ENCODE data around the gene KRT2. TPM values are rescaled to one million over a fixed set of nuclear protein-coding genes. Genes with fewer than 3 reads are reported as not detected.

KRT2 gene
- total RNA-seq, 2 experiments from 2014 or later = 0.10 TPM

DNA sequence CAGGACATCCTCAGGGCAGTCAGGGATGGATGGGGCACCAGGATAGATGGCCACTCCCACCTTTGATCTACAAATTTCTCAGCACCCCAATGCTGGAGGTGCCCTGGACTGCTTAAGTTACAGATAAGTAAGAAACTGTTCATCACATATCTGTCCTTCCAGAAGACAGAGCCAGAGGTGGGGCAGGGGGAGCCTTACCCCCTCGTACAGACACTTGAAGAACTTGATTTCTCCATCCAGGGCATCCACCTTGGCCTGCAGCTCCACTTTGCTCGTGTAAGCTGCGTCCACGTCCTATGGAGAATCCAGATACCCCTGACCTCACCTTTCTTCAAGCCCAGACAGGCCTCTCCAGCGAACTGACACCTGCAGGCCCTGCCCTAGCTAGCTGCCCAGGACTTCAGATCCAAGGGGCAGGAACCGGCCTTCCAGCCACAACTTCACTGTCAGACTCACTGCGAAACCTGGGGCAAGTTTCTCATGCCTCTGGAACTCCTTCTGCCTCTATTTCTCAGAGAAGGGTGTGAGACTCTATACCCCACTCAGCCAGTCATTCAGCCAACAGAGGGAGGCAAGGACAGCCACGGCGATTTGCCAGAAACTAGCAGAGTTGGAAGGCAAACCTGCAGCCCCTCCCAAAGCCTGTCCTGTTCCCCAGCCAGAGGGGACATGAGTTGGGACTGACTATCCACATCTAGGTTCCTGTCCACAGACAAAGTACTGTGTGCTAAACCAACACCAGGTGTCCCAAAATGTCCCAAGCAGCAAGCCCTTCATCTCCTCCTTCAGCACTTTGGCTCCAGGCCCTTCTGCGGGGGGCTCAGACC lies 37.4 kb downstream of the KRT2 start:
- Mint-ChIP-seq H3K4me1 (peaks cover 73% of the 10 kb centered on the region), H3K27ac (peak overlapping the region; percentile 67), H3K27me3 (no peaks in the 10 kb centered on the region), H3K4me3 (no peak overlapping the region), H3K9me3 (no peaks in the 10 kb centered on the region), H3K36me3 (ENCODE audit: low read depth) (peaks cover 27% of the 10 kb centered on the region)
- peak; percentile 5 for DNase-seq
- POLR2A ChIA-PET = no interaction called here
- CTCF ChIA-PET = no interaction called here

DNA sequence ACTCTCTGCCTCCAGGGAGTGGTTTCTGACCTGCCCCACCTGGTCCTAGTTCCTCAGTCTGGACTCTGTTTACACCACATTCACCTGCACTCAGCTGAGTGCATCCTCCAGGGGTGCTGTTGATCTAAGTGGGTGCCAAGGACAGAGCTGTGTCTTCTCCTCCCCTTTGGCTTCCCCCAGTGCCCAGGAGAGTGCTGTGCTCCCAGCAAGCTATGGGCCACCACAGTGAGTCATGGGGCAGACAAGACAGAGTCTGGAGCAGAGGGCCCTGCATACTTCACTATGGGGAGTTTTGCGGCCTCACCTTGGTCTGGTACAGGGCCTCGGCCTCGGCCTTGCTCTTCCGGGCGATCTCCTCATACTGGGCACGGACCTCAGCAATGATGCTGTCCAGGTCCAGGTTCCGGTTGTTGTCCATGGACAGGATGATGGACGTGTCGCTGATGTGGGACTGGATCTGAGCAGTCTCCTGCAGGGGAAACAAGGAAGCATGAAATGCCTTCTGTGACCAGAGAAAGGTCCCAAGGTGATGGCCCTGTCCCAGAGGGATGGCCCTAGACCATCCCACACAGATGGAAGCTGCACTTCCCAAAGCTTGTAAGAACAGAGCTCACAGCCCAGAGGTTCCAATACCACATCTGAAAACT lies 38.5 kb downstream of the KRT2 start:
- CTCF ChIA-PET = no interaction called here
- H3K4me3 Mint-ChIP-seq = no peak overlapping the region
- H3K9me3 Mint-ChIP-seq = no peaks in the 10 kb centered on the region
- peaks cover 83% of the 10 kb centered on the region for H3K4me1 Mint-ChIP-seq
- no peaks in the 10 kb centered on the region for H3K27me3 Mint-ChIP-seq
- POLR2A ChIA-PET = no interaction called here
- peak; percentile 4 for DNase-seq
- H3K36me3 Mint-ChIP-seq (ENCODE audit: low read depth) = peaks cover 27% of the 10 kb centered on the region
- H3K27ac Mint-ChIP-seq = peak overlapping the region; percentile 39

- POLR2A ChIA-PET = no interaction called here
- H3K4me3 Mint-ChIP-seq = no peak overlapping the region
- DNase-seq = peak; percentile 2
- H3K27me3 Mint-ChIP-seq = no peaks in the 10 kb centered on the region
- H3K9me3 Mint-ChIP-seq = no peaks in the 10 kb centered on the region
- peaks cover 89% of the 10 kb centered on the region for H3K4me1 Mint-ChIP-seq
- H3K27ac Mint-ChIP-seq = peak overlapping the region; percentile 80
- CTCF ChIA-PET = no interaction called here
- peaks cover 31% of the 10 kb centered on the region for H3K36me3 Mint-ChIP-seq (ENCODE audit: low read depth)
Observed at GRCh38 chr12:52612431-52613383, 39.3 kb downstream of the KRT2 start.

DNA sequence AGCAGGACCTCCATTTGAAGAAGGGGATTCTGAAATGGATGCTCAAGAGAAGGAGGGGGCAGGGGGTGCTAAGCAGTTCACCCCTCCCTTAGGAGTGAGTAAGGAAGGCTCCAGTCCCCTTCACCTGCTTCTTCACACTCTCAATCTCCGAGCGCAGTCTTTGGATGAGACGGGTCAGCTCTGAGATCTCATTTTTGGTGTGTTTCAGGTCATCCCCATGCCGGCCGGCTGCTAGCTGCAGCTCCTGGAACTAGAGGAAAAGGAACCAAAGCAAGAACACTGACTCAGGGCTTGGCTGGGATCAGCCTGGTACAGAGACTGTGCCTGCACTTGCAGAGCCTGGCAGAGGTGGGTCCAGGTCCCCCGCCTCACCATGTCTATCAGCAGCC lies 40.9 kb downstream of the KRT2 start:
- H3K4me3 Mint-ChIP-seq = peak overlapping the region; percentile 61
- peaks cover 36% of the 10 kb centered on the region for H3K36me3 Mint-ChIP-seq (ENCODE audit: low read depth)
- no peaks in the 10 kb centered on the region for H3K9me3 Mint-ChIP-seq
- no peaks in the 10 kb centered on the region for H3K27me3 Mint-ChIP-seq
- ChIA-PET POLR2A (no interaction called here), CTCF (interaction anchor here (0.8 to 1.7 kb wide), 4 partner anchors 22 to 389 kb away, joined by 3 to 4 read pairs (median 4); no protein-coding TSS in a partner anchor)
- peak overlapping the region; percentile 93 for H3K27ac Mint-ChIP-seq
- DNase-seq = no peak
- H3K4me1 Mint-ChIP-seq = peaks cover 87% of the 10 kb centered on the region

GRCh38 chr12:52608826-52609630 lies 43.0 kb downstream of the KRT2 start:
- H3K4me1 Mint-ChIP-seq = peaks cover 86% of the 10 kb centered on the region
- ChIA-PET CTCF (interaction anchor here (0.9 to 1.7 kb wide), 3 partner anchors 9 to 262 kb away, joined by 3 read pairs; no protein-coding TSS in a partner anchor), POLR2A (no interaction called here)
- H3K27ac Mint-ChIP-seq = peak overlapping the region; percentile 93
- H3K4me3 Mint-ChIP-seq = no peak overlapping the region
- no peaks in the 10 kb centered on the region for H3K27me3 Mint-ChIP-seq
- no peak for DNase-seq
- peaks cover 32% of the 10 kb centered on the region for H3K36me3 Mint-ChIP-seq (ENCODE audit: low read depth)
- H3K9me3 Mint-ChIP-seq = peaks cover 5% of the 10 kb centered on the region

GRCh38 chr12:52608161-52608560 lies 43.9 kb downstream of the KRT2 start:
- ChIA-PET POLR2A (no interaction called here), CTCF (interaction anchor here (0.9 to 1.2 kb wide), 2 partner anchors 10 to 263 kb away, joined by 3 read pairs; no protein-coding TSS in a partner anchor)
- Mint-ChIP-seq H3K4me1 (peaks cover 86% of the 10 kb centered on the region), H3K36me3 (ENCODE audit: low read depth) (peaks cover 27% of the 10 kb centered on the region), H3K9me3 (peaks cover 5% of the 10 kb centered on the region), H3K27ac (peak overlapping the region; percentile 58), H3K27me3 (no peaks in the 10 kb centered on the region), H3K4me3 (no peak overlapping the region)
- DNase-seq = no peak

GRCh38 chr12:52607314-52607713 lies 44.7 kb downstream of the KRT2 start:
- H3K9me3 Mint-ChIP-seq = peaks cover 5% of the 10 kb centered on the region
- DNase-seq = no peak
- CTCF ChIA-PET = interaction anchor here (1.2 kb wide), 1 partner anchor 10 kb away, joined by 3 read pairs; no protein-coding TSS in a partner anchor

DNA sequence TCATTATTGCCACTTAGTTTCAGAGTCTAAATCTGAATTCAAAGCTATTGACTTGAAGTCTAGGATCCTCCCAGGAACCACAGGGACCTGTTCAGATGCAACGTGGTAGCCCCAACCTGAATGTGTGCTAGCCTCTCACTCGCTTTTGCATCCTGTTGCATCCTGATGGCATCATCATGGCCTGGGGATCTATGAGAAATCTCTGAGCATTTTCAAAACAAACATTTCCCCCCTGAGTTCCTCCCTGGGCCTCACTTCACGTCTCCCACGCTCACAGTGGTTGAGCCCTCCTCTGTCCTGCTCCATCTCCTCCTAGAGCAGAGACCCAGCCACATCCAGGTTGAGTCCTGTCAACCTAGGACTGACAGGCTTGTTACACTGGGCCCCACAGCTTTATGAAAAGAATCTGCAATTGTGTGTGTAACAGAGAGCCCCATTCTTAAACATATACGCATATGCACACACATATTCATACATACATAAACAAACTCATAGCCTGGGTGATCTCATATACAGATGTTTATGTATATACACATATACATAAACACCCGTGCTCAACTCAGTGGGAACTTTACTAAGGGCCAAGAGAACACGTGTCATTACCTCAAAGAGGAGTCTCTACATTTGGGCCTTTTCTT lies 45.3 kb downstream of the KRT2 start:
- no peak for DNase-seq
- CTCF ChIA-PET = no interaction called here
- H3K27me3 Mint-ChIP-seq = no peaks in the 10 kb centered on the region
- no peak overlapping the region for H3K4me3 Mint-ChIP-seq
- peaks cover 5% of the 10 kb centered on the region for H3K9me3 Mint-ChIP-seq
- no peak overlapping the region for H3K27ac Mint-ChIP-seq
- peaks cover 82% of the 10 kb centered on the region for H3K4me1 Mint-ChIP-seq
- peaks cover 15% of the 10 kb centered on the region for H3K36me3 Mint-ChIP-seq (ENCODE audit: low read depth)
- POLR2A ChIA-PET = no interaction called here

More at GRCh38 chr12:52607314-52607713, 44.7 kb downstream of the KRT2 start:
- POLR2A ChIA-PET = no interaction called here
- peaks cover 21% of the 10 kb centered on the region for H3K36me3 Mint-ChIP-seq (ENCODE audit: low read depth)
- peak overlapping the region; percentile 67 for H3K27ac Mint-ChIP-seq
- no peaks in the 10 kb centered on the region for H3K27me3 Mint-ChIP-seq
- no peak overlapping the region for H3K4me3 Mint-ChIP-seq
- peaks cover 86% of the 10 kb centered on the region for H3K4me1 Mint-ChIP-seq

DNA sequence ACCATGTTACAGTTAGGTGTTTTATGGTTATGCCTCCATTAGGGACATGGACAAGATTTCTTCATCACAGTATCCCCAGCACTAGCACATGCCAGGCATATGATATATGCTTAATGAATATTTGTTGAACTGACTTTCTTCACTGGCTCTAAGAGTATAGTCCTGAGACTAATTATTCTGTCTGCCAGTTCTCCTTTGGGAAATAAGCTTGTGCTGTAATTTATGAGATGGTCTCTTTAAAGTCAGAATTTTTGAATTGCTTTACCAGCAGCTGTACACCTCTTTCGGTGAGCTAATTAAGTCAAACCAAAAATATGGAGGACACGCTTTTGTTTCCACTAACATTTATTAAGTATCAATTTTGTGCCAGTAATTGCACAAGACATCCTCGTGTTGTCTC lies 45.9 kb downstream of the KRT2 start:
- Mint-ChIP-seq H3K36me3 (ENCODE audit: low read depth) (peaks cover 10% of the 10 kb centered on the region), H3K4me1 (peaks cover 76% of the 10 kb centered on the region), H3K27ac (no peak overlapping the region), H3K27me3 (no peaks in the 10 kb centered on the region), H3K9me3 (peaks cover 5% of the 10 kb centered on the region), H3K4me3 (no peak overlapping the region)
- no peak for DNase-seq
- ChIA-PET CTCF (no interaction called here), POLR2A (no interaction called here)

GRCh38 chr12:52605542-52605941 lies 46.5 kb downstream of the KRT2 start:
- H3K4me1 Mint-ChIP-seq = peaks cover 72% of the 10 kb centered on the region
- H3K27me3 Mint-ChIP-seq = no peaks in the 10 kb centered on the region
- H3K9me3 Mint-ChIP-seq = peaks cover 5% of the 10 kb centered on the region
- no peak for DNase-seq
- H3K4me3 Mint-ChIP-seq = no peak overlapping the region
- POLR2A ChIA-PET = no interaction called here
- peak overlapping the region; percentile 26 for H3K27ac Mint-ChIP-seq
- peaks cover 10% of the 10 kb centered on the region for H3K36me3 Mint-ChIP-seq (ENCODE audit: low read depth)
- CTCF ChIA-PET = no interaction called here

GRCh38 chr12:52604859-52605258 lies 47.2 kb downstream of the KRT2 start:
- CTCF ChIA-PET = no interaction called here
- Mint-ChIP-seq H3K9me3 (peaks cover 5% of the 10 kb centered on the region), H3K4me1 (peaks cover 65% of the 10 kb centered on the region), H3K27ac (no peak overlapping the region), H3K4me3 (no peak overlapping the region), H3K36me3 (ENCODE audit: low read depth) (peaks cover 10% of the 10 kb centered on the region), H3K27me3 (peaks cover 3% of the 10 kb centered on the region)
- POLR2A ChIA-PET = no interaction called here
- DNase-seq = no peak

DNA sequence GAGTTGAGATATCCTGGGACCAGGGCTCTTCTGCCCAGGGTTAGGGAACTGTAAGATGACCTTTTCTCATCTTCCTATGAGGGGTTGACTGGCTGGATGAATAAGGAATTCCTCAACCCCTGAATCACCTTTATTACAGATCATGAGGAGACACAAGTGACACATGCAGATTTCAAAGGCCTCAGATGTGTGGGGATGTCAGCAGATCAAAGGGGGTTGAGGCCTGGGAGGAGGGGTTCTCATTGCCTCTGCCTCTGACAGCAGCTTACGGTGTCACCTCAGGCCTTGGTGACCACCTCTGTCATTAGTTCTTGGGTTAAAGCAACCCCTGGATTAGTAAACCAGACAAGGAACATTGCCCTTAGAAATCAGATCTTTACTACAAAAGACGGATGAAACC lies 48.7 kb downstream of the KRT2 start:
- peaks cover 5% of the 10 kb centered on the region for H3K9me3 Mint-ChIP-seq
- peaks cover 10% of the 10 kb centered on the region for H3K36me3 Mint-ChIP-seq (ENCODE audit: low read depth)
- no peak overlapping the region for H3K4me3 Mint-ChIP-seq
- POLR2A ChIA-PET = no interaction called here
- peaks cover 51% of the 10 kb centered on the region for H3K4me1 Mint-ChIP-seq
- H3K27ac Mint-ChIP-seq = no peak overlapping the region
- H3K27me3 Mint-ChIP-seq = peaks cover 9% of the 10 kb centered on the region
- CTCF ChIA-PET = no interaction called here
- no peak for DNase-seq

Data from activated CD4-positive, alpha-beta T cell treated with anti-CD3 and anti-CD28 coated beads, Interleukin-2, amount 10 ng/mL, durations not matched to agents 7 days and 5 days (primary cell).